ENCODE results near the gene CCSER1.
"Not testable (repeated sequence)": the region's sequence is repeated elsewhere in the genome, so short reads cannot be mapped to it uniquely, and the experiment has no call there.

Gene CCSER1

GRCh38 chr4:91359041-91360031 is 1232.1 kb downstream of the CCSER1 start:
- no peak for DNase-seq (ENCODE audit: low spot score)

DNA sequence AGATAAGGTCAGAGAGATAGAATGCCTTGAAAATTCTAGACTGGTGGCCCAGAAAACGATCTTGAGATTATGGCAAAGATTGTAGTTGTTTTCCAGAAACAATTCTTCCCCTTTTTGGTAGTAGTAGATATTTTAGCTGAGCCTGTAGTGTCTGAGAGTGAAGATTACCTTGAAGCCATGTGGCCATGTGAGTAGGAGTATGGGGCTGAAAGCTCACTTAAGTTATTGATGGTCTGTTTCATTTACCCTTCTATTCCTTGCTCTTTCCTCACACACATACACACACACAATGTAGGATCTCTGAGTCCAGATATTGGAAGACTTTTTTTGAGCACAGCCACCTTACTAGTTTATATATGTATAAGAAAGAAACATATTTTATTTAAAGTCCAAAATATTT is 1234.9 kb downstream of the CCSER1 start:
- DNase-seq (ENCODE audit: low spot score): no peak

DNA sequence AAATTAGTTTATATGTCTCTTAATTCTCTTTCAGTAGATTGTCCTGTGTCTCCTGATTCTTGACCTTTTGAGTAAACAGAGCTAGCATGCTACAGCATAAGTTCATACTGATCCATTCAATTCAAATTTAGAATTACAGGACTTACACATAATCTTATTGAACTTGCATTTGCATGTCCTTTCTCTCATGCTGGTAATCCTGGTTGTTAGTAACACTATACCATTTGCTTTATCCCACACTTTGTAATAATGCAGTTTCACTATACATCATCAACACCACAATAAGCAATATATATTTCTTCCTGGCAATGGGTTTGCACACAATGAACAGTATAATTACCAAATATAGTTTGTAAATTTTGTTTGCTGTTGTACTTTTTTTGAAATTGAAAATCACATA is 1239.4 kb downstream of the CCSER1 start:
- no peak for DNase-seq (ENCODE audit: low spot score)

DNA sequence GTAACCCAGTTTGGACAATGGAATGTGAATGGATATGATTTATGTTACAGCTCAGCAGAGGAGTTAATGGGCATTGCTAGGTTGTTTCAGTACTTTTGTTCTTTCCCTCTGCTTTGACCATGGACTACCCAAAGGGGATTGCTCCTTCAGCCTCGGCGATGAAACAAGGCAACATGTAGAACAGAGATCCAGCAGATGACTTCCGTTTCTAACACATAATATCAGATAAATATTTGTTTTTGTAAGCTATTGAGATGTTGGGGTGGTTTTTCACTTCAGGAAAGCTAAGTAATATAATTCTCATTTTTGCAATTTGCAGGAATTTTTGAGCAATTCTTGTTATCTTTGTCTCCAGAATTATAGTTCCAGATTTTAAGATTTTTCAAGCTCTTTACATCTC is 1241.9 kb downstream of the CCSER1 start:
- DNase-seq (ENCODE audit: low spot score): no peak

- no peak for DNase-seq (ENCODE audit: low spot score)
Observed at GRCh38 chr4:91373546-91373945, 1246.4 kb downstream of the CCSER1 start.

DNA sequence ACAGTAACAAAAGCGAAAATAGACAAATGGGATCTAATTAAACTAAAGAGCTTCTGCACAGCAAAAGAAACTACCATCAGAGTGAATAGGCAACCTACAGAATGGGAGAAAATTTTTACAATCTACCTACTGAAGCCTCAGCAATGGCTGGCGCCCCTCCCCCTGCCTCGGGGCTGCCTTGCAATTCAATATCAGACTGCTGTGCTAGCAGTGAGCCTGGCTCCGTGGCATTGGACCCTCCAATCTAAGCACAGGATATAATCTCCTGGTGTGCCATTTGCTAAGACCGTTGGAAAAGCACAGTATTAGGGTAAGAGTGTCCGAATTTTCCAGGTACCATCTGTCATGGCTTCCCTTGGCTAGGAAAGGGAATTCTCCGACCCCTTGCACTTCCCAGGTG is 1278.2 kb downstream of the CCSER1 start:
- DNase-seq (ENCODE audit: low spot score): not testable (repeated sequence)

- no peak for DNase-seq (ENCODE audit: low spot score)
Observed at GRCh38 chr4:91422011-91422410, 1294.8 kb downstream of the CCSER1 start.

GRCh38 chr4:91426725-91427124 is 1299.5 kb downstream of the CCSER1 start:
- no peak for DNase-seq (ENCODE audit: low spot score)

DNA sequence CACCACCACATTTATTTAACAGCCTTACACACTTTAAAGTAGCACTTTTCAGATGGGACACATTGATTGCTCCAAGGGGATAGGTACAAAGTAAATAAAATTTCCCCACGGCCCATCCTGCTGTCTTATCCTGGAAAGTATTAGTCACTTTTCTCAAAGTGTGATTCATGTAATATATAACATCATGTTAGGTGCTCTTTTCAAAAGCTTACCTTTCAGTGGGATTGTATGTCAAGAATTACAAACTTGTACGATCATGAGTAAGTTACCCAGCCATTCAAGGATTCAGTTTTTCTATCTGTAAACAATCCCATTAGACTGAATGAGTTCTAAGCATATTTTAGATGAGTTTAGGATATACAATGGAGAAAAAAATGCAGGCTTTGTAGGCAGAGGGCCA is 1300.0 kb downstream of the CCSER1 start:
- DNase-seq (ENCODE audit: low spot score): no peak

DNA sequence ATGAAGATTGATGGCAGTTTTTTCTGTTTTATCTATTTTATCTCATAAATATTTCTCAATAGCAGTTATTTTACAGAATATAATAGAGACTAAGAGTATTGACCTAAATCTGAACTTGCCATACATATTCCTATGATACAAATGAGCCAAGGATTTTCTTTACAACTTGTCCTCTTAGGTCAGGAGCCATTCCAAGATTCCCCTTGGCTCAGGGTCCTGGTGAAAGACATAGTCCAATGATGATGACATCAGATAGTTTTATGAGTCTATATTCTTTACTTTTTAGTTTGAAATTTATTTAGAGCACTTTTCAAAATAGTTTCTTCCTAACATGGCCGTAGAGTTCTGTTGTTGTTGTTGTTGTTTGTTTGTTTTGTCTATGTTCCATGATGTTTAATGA is 1307.4 kb downstream of the CCSER1 start:
- no peak for DNase-seq (ENCODE audit: low spot score)

- DNase-seq (ENCODE audit: low spot score): no peak
Observed at GRCh38 chr4:91436556-91436955, 1309.4 kb downstream of the CCSER1 start.

DNA sequence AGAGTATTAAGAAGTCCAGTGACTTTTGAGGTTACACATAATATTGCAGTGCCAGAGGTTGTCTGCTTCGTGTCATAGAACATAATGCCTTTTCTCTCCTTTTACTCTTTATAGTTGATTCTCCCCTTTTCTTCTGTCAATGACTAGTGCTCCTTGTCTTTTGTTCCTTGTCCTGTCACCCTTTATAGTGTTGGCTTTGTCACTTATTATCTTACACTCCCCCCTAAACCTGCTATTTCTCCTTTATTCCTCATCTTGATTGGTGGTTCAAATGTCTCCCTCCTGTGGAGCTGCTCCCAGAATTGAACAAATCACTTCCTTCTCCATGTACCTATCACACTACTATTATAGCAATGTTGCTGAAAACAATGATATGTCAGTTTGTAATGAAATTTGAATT is 1320.0 kb downstream of the CCSER1 start:
- no peak for DNase-seq (ENCODE audit: low spot score)

GRCh38 chr4:91448668-91449330 is 1321.6 kb downstream of the CCSER1 start:
- no peak for DNase-seq (ENCODE audit: low spot score)

DNA sequence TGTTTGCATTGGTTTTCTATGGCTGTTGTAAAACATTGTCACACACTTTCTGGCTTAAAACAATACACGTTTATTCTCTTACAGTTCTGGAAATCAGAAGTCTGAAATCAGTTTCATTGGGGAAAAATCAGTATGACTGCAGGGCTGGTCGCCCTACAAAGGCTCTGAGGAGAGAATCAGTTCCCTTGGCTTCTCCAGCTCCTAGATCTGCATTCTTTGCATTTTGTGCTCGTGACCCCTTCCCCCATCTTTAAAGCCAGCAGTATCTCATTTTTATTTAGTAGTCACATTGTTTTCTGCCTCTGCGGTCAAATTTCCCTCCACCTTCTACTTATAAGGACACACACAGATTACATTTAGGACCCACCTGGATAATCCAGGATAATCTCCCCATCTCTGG is 1326.9 kb downstream of the CCSER1 start:
- DNase-seq (ENCODE audit: low spot score): no peak

- not testable (repeated sequence) for DNase-seq (ENCODE audit: low spot score)
Observed at GRCh38 chr4:91462566-91462965, 1335.4 kb downstream of the CCSER1 start.

- no peak for DNase-seq (ENCODE audit: low spot score)
Observed at GRCh38 chr4:91470671-91471070, 1343.5 kb downstream of the CCSER1 start.

DNA sequence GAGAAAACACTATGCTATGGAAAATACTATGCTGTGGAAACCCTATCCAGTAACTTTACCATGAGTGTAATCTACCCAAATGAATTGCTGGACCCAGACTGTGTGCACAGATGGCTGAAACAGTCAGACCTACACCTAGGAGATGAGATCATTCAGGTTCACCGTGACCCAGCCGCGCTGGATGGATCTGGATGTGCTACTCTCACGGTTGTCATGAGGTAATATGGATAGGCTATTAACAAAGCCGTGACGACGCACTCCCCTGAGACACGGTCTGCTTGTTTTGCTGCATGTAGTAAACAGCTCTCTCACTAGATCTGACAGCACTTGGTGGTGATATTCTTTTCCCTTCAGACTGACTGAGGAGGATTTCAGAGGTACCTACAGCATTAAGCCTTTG is 1344.1 kb downstream of the CCSER1 start:
- DNase-seq (ENCODE audit: low spot score): peak; percentile 19

- DNase-seq (ENCODE audit: low spot score): no peak
Observed at GRCh38 chr4:91472046-91472445, 1344.9 kb downstream of the CCSER1 start.

- no peak for DNase-seq (ENCODE audit: low spot score)
Observed at GRCh38 chr4:91485415-91485814, 1358.2 kb downstream of the CCSER1 start.

DNA sequence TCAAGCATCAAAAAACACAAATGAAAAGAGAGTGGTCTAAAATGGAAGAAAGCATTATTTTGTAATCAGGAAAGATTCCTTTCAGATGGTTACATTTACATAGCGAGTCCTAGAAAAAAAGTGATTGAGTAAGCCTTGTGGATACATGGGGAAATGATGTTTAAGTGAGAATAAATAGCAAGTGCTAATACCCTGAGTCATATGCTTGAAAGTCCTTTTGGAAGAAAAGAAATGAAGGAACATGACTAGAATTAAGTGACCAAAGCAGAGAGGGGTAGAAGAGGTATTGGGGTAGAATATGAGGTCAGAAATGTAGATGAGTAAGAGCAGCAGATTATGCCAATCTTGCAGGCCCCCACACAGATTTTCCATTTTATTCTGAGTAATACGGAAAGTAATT is 1361.8 kb downstream of the CCSER1 start:
- DNase-seq (ENCODE audit: low spot score): no peak

- DNase-seq (ENCODE audit: low spot score): no peak
Observed at GRCh38 chr4:91497892-91498291, 1370.7 kb downstream of the CCSER1 start.

DNA sequence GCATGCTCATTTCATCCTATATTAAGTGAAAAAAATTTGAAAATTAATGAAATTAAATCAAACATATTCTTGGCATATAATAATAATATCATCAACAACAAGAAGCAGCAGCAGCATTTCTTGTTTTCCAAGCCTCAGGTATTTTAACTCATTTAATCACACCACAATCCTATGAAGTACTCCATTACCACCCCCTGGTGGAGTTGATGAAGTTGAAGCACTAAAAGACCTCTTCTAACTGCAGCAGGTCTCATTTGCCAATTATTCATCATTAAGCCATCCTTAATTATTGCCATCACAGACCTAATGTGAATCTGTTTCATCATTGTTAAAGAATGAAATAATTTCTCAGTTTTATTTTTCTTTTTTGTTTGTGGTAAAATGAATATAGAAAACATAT is 1375.2 kb downstream of the CCSER1 start:
- no peak for DNase-seq (ENCODE audit: low spot score)

DNA sequence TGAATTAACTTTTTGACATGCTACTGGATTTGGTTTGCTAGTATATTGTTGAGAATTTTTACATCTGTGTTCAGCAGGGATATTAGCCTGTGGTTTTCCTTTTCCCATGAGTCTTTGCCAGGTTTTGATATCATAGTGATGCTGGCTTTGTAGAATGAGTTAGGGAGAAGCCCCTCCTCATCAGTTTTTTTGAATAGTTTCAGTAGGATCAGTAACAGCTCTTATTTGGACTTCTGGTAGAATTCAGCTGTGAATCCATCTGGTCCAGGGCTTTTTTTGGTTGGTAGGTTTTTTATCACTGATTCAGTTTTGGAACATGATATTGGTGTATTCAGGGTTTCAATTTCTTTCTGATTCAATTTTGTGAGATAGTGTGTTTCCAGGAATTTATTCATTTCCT is 1386.1 kb downstream of the CCSER1 start:
- no peak for DNase-seq (ENCODE audit: low spot score)
